ENCODE results near the gene SARDH. TPM values are rescaled to one million over a fixed set of nuclear protein-coding genes. Genes with fewer than 3 reads are reported as not detected.
A peak's percentile ranks its signal among the peaks of the same experiment; 100 is the strongest.
"Not testable (repeated sequence)": the region's sequence is repeated elsewhere in the genome, so short reads cannot be mapped to it uniquely, and the experiment has no call there.

Gene SARDH
- total and polyA plus RNA-seq, 2 donors from 2014 or later = 4.6 to 12.0 TPM

- H3K4me3 ChIP-seq (ENCODE audit: low read length in 3 of 3) = no peak overlapping the region
- no peak overlapping the region for H3K27ac ChIP-seq (ENCODE audit: low read depth in 2 of 2, low read length in 2 of 2)
- no peaks in the 10 kb centered on the region for H3K9me3 ChIP-seq (ENCODE audit: control insufficient read depth in 2 of 3, insufficient read depth in 1 of 3, low read length in 3 of 3)
- H3K4me1 ChIP-seq (ENCODE audit: control insufficient read depth in 2 of 3, insufficient read depth in 2 of 3, low read depth in 1 of 3, low read length in 3 of 3) = peaks cover 0 to 5% (median 3%) of the 10 kb centered on the region in 3 donors
- DNase-seq = peak in 1 of 5 donors; percentile 51
- H3K36me3 ChIP-seq (ENCODE audit: control insufficient read depth in 2 of 3, insufficient read depth in 3 of 3, low read length in 3 of 3) = no peaks in the 10 kb centered on the region
- intact Hi-C loops (cut with DNase I) = no loop called here
- no peaks in the 10 kb centered on the region for H3K27me3 ChIP-seq (ENCODE audit: control insufficient read depth, insufficient read depth, low read length)
- no peak for FAIRE-seq
- no peak overlapping the region for H3K9ac ChIP-seq (ENCODE audit: low read length in 3 of 3)
- no peak for TF ChIP-seq CTCF (IDR thresholded peaks at IDR 0.05; ENCODE audit: borderline replicate concordance, extremely low read depth, insufficient read depth)
These were observed 60.8 kb downstream of the SARDH start for GRCh38 chr9:133677126-133678010.

GRCh38 chr9:133676450-133676849, 61.7 kb downstream of the SARDH start:
- H3K4me1 ChIP-seq (ENCODE audit: control insufficient read depth in 2 of 3, insufficient read depth in 2 of 3, low read depth in 1 of 3, low read length in 3 of 3) = peaks cover 0 to 5% (median 3%) of the 10 kb centered on the region in 3 donors
- no peak for TF ChIP-seq CTCF (IDR thresholded peaks at IDR 0.05; ENCODE audit: borderline replicate concordance, extremely low read depth, insufficient read depth)
- no peak overlapping the region for H3K9ac ChIP-seq (ENCODE audit: low read length in 3 of 3)
- FAIRE-seq (no peak), DNase-seq (peak in 1 of 5 donors; percentile 79)
- no peaks in the 10 kb centered on the region for H3K27me3 ChIP-seq (ENCODE audit: control insufficient read depth, insufficient read depth, low read length)
- no peaks in the 10 kb centered on the region for H3K36me3 ChIP-seq (ENCODE audit: control insufficient read depth in 2 of 3, insufficient read depth in 3 of 3, low read length in 3 of 3)
- H3K9me3 ChIP-seq (ENCODE audit: control insufficient read depth in 2 of 3, insufficient read depth in 1 of 3, low read length in 3 of 3) = no peaks in the 10 kb centered on the region
- intact Hi-C loops (cut with DNase I) = no loop called here
- peak overlapping the region in 1 of 2 donors; percentile 32 for H3K27ac ChIP-seq (ENCODE audit: low read depth in 2 of 2, low read length in 2 of 2)
- H3K4me3 ChIP-seq (ENCODE audit: low read length in 3 of 3) = no peak overlapping the region

GRCh38 chr9:133675796-133676195, 62.4 kb downstream of the SARDH start:
- H3K4me3 ChIP-seq (ENCODE audit: low read length in 3 of 3); H3K27me3 ChIP-seq (ENCODE audit: control insufficient read depth, insufficient read depth, low read length); intact Hi-C loops (cut with DNase I); FAIRE-seq; H3K36me3 ChIP-seq (ENCODE audit: control insufficient read depth in 2 of 3, insufficient read depth in 3 of 3, low read length in 3 of 3); H3K9ac ChIP-seq (ENCODE audit: low read length in 3 of 3); H3K4me1 ChIP-seq (ENCODE audit: control insufficient read depth in 2 of 3, insufficient read depth in 2 of 3, low read depth in 1 of 3, low read length in 3 of 3); H3K27ac ChIP-seq (ENCODE audit: low read depth in 2 of 2, low read length in 2 of 2); H3K9me3 ChIP-seq (ENCODE audit: control insufficient read depth in 2 of 3, insufficient read depth in 1 of 3, low read length in 3 of 3); DNase-seq: not testable (repeated sequence)

GRCh38 chr9:133674091-133674490, 64.1 kb downstream of the SARDH start:
- FAIRE-seq (no peak), DNase-seq (peak in 1 of 5 donors; percentile 49)
- intact Hi-C loops (cut with DNase I) = no loop called here
- H3K9me3 ChIP-seq (ENCODE audit: control insufficient read depth in 2 of 3, insufficient read depth in 1 of 3, low read length in 3 of 3) = no peaks in the 10 kb centered on the region
- no peaks in the 10 kb centered on the region for H3K36me3 ChIP-seq (ENCODE audit: control insufficient read depth in 2 of 3, insufficient read depth in 3 of 3, low read length in 3 of 3)
- H3K9ac ChIP-seq (ENCODE audit: low read length in 3 of 3) = no peak overlapping the region
- no peaks in the 10 kb centered on the region for H3K27me3 ChIP-seq (ENCODE audit: control insufficient read depth, insufficient read depth, low read length)
- H3K27ac ChIP-seq (ENCODE audit: low read depth in 2 of 2, low read length in 2 of 2) = no peak overlapping the region
- TF ChIP-seq CTCF (IDR thresholded peaks at IDR 0.05; ENCODE audit: borderline replicate concordance, extremely low read depth, insufficient read depth) = no peak
- peaks cover 0 to 5% (median 3%) of the 10 kb centered on the region in 3 donors for H3K4me1 ChIP-seq (ENCODE audit: control insufficient read depth in 2 of 3, insufficient read depth in 2 of 3, low read depth in 1 of 3, low read length in 3 of 3)
- no peak overlapping the region for H3K4me3 ChIP-seq (ENCODE audit: low read length in 3 of 3)

Measured in kidney (tissue), 14 donors.